ENCODE results near the gene NHSL1.

DNA sequence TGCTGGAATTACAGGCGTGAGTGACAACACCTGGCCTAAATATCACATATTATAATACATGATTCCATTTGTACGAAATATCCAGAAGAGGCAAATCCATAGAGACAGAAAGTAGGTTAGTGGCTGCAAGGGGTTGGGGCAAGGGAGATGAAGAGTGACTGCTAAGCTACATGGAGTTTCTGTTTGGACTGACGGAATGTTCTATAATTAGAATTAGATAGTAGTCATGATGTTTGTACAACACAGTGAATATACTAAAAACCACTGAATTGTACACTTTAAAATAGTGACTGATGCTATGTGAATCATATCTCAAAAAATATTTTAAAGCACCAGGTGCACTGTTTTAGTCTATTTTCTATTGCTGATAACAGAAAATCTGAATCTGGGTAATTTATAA, 99.0 kb downstream of the NHSL1 start:
- TF ChIP-seq, protein P1, sequence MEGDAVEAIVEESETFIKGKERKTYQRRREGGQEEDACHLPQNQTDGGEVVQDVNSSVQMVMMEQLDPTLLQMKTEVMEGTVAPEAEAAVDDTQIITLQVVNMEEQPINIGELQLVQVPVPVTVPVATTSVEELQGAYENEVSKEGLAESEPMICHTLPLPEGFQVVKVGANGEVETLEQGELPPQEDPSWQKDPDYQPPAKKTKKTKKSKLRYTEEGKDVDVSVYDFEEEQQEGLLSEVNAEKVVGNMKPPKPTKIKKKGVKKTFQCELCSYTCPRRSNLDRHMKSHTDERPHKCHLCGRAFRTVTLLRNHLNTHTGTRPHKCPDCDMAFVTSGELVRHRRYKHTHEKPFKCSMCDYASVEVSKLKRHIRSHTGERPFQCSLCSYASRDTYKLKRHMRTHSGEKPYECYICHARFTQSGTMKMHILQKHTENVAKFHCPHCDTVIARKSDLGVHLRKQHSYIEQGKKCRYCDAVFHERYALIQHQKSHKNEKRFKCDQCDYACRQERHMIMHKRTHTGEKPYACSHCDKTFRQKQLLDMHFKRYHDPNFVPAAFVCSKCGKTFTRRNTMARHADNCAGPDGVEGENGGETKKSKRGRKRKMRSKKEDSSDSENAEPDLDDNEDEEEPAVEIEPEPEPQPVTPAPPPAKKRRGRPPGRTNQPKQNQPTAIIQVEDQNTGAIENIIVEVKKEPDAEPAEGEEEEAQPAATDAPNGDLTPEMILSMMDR (IDR thresholded peaks at IDR 0.05) = no peak
- TF ChIP-seq POLR2AphosphoS5 (IDR thresholded peaks at IDR 0.05) = no peak

Measured in transverse colon (tissue), 4 donors.